ENCODE data around the gene CEP83. TPM values are rescaled to one million over a fixed set of nuclear protein-coding genes. Genes with fewer than 3 reads are reported as not detected.
"Not testable (repeated sequence)": the region's sequence is repeated elsewhere in the genome, so short reads cannot be mapped to it uniquely, and the experiment has no call there.

Gene CEP83
- total RNA-seq, 6 experiments from 2014 or later, result 7.2 to 8.8 (median 7.8) TPM

GRCh38 chr12:94405413-94406116, 54.1 kb downstream of the CEP83 start:
- Mint-ChIP-seq H3K27me3 (ENCODE audit: insufficient read depth) (no peaks in the 10 kb centered on the region; the same call in 1 of the 2 replicates), H3K9me3 (no peaks in the 10 kb centered on the region), H3K4me1 (ENCODE audit: low read depth) (peaks cover 19% of the 10 kb centered on the region), H3K36me3 (ENCODE audit: low read depth) (peaks cover 9% of the 10 kb centered on the region; the same call in 1 of the 2 replicates), H3K4me3 (peak overlapping the region; percentile 81), H3K27ac (peak overlapping the region; percentile 51)
- TF ChIP-seq CTCF (IDR thresholded peaks at IDR 0.05), result no peak
- no peak for DNase-seq

- DNase-seq, result no peak
These were observed 54.8 kb downstream of the CEP83 start for GRCh38 chr12:94404854-94405253.

GRCh38 chr12:94401326-94401725, 58.3 kb downstream of the CEP83 start:
- TF ChIP-seq CTCF (IDR thresholded peaks at IDR 0.05), result no peak
- peaks cover 6% of the 10 kb centered on the region for H3K9me3 Mint-ChIP-seq

More at GRCh38 chr12:94404854-94405253, 54.8 kb downstream of the CEP83 start:
- Mint-ChIP-seq H3K4me1 (ENCODE audit: low read depth) (peaks cover 19% of the 10 kb centered on the region), H3K27ac (no peak overlapping the region), H3K9me3 (no peaks in the 10 kb centered on the region), H3K4me3 (peak overlapping the region; percentile 81), H3K36me3 (ENCODE audit: low read depth) (peaks cover 15% of the 10 kb centered on the region; the same call in 1 of the 2 replicates), H3K27me3 (ENCODE audit: insufficient read depth) (no peaks in the 10 kb centered on the region; the same call in 1 of the 2 replicates)
- TF ChIP-seq CTCF (IDR thresholded peaks at IDR 0.05), result no peak

GRCh38 chr12:94398685-94399084, 61.0 kb downstream of the CEP83 start:
- DNase-seq; H3K27me3 Mint-ChIP-seq (ENCODE audit: insufficient read depth); H3K27ac Mint-ChIP-seq; H3K9me3 Mint-ChIP-seq; H3K4me3 Mint-ChIP-seq; H3K4me1 Mint-ChIP-seq (ENCODE audit: low read depth): not testable (repeated sequence)
- H3K36me3 Mint-ChIP-seq (ENCODE audit: low read depth), result peaks cover 39% of the 10 kb centered on the region

More at GRCh38 chr12:94401326-94401725, 58.3 kb downstream of the CEP83 start:
- H3K4me3 Mint-ChIP-seq, result no peak overlapping the region
- H3K36me3 Mint-ChIP-seq (ENCODE audit: low read depth), result peaks cover 34% of the 10 kb centered on the region
- H3K27ac Mint-ChIP-seq, result no peak overlapping the region
- peaks cover 17% of the 10 kb centered on the region for H3K4me1 Mint-ChIP-seq (ENCODE audit: low read depth)
- DNase-seq, result no peak
- no peaks in the 10 kb centered on the region; the same call in 1 of the 2 replicates for H3K27me3 Mint-ChIP-seq (ENCODE audit: insufficient read depth)

- Mint-ChIP-seq H3K9me3 (peaks cover 6% of the 10 kb centered on the region), H3K27ac (no peak overlapping the region), H3K36me3 (ENCODE audit: low read depth) (peaks cover 40% of the 10 kb centered on the region), H3K4me3 (no peak overlapping the region), H3K4me1 (ENCODE audit: low read depth) (no peaks in the 10 kb centered on the region), H3K27me3 (ENCODE audit: insufficient read depth) (no peaks in the 10 kb centered on the region)
- DNase-seq, result no peak
- TF ChIP-seq CTCF (IDR thresholded peaks at IDR 0.05), result no peak
These were observed 62.3 kb downstream of the CEP83 start for GRCh38 chr12:94397401-94397800.

- H3K27ac Mint-ChIP-seq; H3K27me3 Mint-ChIP-seq (ENCODE audit: insufficient read depth); DNase-seq; H3K4me1 Mint-ChIP-seq (ENCODE audit: low read depth); H3K9me3 Mint-ChIP-seq; H3K4me3 Mint-ChIP-seq: not testable (repeated sequence)
- peaks cover 46% of the 10 kb centered on the region for H3K36me3 Mint-ChIP-seq (ENCODE audit: low read depth)
These were observed 63.7 kb downstream of the CEP83 start for GRCh38 chr12:94396014-94396413.

All from HFFc6 (cell line).